ENCODE results near the gene EREG. TPM values are rescaled to one million over a fixed set of nuclear protein-coding genes. Genes with fewer than 3 reads are reported as not detected.
"Not testable (repeated sequence)": the region's sequence is repeated elsewhere in the genome, so short reads cannot be mapped to it uniquely, and the experiment has no call there.

EREG gene
- total RNA-seq, 1 donor from 2014 or later: not detected

DNA sequence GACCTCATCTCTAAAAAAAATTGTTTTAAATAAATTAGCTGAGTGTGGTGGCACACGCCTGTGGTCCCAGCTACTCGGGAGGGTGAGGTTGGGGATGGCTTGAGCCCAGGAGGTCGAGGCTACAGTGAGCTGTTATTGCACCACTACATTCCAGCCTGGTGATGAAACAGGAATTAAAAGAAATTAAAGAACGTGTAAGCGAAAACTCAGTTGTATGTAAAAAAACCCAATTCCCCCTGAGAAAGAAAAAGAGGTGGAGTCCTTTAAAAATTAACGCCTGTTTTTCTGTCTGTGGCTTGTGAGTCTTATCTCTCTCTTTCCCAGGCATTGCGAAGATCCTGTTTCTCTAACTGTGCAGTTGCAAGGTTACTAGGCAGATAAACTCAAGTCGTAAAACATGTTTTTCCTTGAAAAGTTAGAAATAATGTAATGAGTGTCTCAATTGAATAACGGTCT lies 34.6 kb upstream of the EREG start:
- no peak for DNase-seq
- no peaks in the 10 kb centered on the region for H3K9me3 Mint-ChIP-seq
- H3K36me3 Mint-ChIP-seq (ENCODE audit: low read depth): no peaks in the 10 kb centered on the region
- no peak overlapping the region for H3K27ac Mint-ChIP-seq
- no peak overlapping the region for H3K4me3 Mint-ChIP-seq
- peaks cover 12% of the 10 kb centered on the region for H3K27me3 Mint-ChIP-seq
- no peaks in the 10 kb centered on the region for H3K4me1 Mint-ChIP-seq
- intact Hi-C loops (cut with micrococcal nuclease): no loop called here

DNA sequence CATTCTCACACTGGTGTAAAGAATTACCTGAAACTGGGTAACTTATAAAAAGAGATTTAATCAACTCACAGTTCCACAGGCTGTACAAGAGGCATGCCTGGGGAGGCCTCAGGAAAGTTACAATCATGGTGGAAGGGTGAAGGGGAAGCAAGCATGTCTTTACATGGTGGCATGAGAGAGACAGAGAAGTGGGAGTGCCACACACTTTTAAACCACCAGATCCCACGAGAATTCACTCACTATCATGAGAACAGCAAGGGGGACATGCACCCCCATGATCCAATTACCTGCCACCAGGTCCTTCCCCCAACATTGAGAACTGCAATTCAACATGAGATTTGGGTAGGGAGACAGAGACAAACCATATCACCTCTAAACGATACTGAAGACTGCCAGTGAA lies 33.7 kb upstream of the EREG start:
- no peak for DNase-seq
- peaks cover 12% of the 10 kb centered on the region for H3K27me3 Mint-ChIP-seq
- H3K9me3 Mint-ChIP-seq: no peaks in the 10 kb centered on the region
- H3K4me3 Mint-ChIP-seq: no peak overlapping the region
- no peaks in the 10 kb centered on the region for H3K36me3 Mint-ChIP-seq (ENCODE audit: low read depth)
- no peaks in the 10 kb centered on the region for H3K4me1 Mint-ChIP-seq
- no peak overlapping the region for H3K27ac Mint-ChIP-seq
- intact Hi-C loops (cut with micrococcal nuclease): no loop called here

DNA sequence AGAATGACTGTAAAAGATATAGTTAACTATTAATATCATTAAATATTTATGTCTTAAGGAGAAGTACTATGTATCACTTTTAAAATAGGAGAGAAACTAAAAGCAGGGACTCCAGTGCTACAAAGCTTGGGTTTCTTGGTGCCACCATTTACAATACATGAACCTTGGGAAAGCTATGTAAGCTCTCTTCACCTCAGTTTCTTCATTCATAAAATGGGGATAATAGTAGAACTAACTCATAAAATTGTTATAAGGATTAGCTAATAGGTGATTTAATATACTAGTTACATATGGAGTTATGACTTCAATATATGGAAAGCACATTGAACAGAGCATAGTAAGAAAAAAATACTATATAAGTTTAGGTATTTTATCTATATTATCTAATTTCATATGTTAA lies 33.0 kb upstream of the EREG start:
- H3K9me3 Mint-ChIP-seq: no peaks in the 10 kb centered on the region
- H3K27ac Mint-ChIP-seq: no peak overlapping the region
- no peaks in the 10 kb centered on the region for H3K4me1 Mint-ChIP-seq
- no peak overlapping the region for H3K4me3 Mint-ChIP-seq
- intact Hi-C loops (cut with micrococcal nuclease): no loop called here
- peaks cover 12% of the 10 kb centered on the region for H3K27me3 Mint-ChIP-seq
- no peaks in the 10 kb centered on the region for H3K36me3 Mint-ChIP-seq (ENCODE audit: low read depth)
- DNase-seq: no peak

DNA sequence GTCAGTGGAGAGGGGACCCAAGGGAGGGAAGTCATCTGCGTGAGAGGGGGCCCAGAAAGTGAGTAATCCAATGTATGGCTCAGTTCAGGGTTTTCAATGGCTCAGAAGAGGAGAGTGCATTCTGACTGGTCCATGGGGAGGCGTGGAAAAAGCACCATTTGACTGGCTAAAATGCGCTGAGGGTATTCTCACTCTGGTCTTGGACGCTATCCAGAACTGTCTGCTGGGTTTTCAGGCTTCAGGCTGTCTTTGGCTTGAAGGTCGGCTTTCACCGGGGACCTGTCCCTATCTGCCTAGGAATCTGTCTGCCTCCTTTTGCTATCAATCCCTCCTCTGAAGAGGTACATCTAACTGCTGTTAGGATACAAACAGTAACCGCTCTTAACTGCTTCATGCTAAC lies 30.3 kb upstream of the EREG start:
- intact Hi-C loops (cut with micrococcal nuclease): no loop called here
- Mint-ChIP-seq H3K4me3 (no peak overlapping the region), H3K27ac (no peak overlapping the region), H3K9me3 (no peaks in the 10 kb centered on the region), H3K27me3 (peaks cover 6% of the 10 kb centered on the region), H3K4me1 (no peaks in the 10 kb centered on the region), H3K36me3 (ENCODE audit: low read depth) (no peaks in the 10 kb centered on the region)
- no peak for DNase-seq

DNA sequence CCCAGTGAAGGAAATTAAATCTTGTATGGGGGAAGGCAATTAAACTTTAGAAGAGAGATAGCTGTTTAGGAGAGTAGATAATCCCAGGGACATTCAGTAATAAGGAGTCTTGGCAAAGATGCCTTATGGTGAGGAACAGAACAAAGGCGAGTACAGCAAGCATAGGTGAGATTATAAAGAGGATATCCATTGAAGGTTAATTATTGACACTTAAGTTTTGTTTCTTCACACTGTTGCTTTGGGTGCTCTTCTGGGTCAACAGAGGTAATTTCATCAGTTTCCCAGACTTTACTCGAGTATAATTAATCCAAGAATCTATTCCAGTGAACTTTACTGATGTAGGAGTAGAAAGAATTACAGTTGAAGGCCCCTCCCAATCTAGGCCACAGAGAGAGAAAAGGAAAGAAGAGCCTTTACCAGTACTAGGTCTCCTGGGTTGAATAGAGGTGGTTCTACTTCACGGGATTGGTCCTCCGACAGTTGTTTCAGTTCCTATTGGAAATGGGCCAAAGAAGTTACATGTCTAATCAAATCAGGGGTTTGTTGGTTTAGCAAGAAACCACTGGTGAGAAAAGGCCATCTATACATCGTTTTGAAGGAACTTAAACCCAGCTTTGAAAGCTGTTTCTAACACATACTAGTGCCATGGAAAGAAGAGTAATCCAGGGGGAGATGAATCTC lies 29.5 kb upstream of the EREG start:
- Mint-ChIP-seq H3K4me1 (no peaks in the 10 kb centered on the region), H3K4me3 (no peak overlapping the region), H3K36me3 (ENCODE audit: low read depth) (no peaks in the 10 kb centered on the region), H3K9me3 (no peaks in the 10 kb centered on the region), H3K27me3 (peaks cover 4% of the 10 kb centered on the region), H3K27ac (no peak overlapping the region)
- intact Hi-C loops (cut with micrococcal nuclease): no loop called here
- no peak for DNase-seq

DNA sequence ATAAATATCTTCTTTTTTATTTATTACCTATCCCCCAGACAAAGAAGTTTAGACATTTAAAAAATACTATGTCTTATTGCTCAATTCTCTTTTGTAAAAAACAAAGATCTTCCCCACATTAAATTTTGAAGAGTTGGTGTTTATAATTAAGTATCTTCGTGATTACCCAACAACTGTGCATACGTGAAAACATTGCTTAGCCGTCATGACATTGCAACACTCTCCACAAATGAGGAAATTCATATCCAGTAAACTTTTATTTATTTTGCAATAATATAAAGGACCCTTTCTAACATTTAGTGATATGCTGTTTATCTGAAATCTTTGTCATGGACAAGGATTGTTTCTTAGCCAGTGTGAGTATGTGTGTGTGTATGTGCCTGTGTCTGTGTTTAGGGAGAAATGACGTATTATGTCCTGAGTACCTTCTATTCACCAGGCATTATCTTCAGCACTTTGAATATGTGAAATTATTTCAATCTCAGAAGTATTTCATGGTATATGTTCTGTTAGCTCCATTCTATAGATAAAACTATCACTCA lies 26.1 kb upstream of the EREG start:
- no peaks in the 10 kb centered on the region for H3K4me1 Mint-ChIP-seq
- intact Hi-C loops (cut with micrococcal nuclease): no loop called here
- H3K36me3 Mint-ChIP-seq (ENCODE audit: low read depth): no peaks in the 10 kb centered on the region
- H3K27me3 Mint-ChIP-seq: peaks cover 4% of the 10 kb centered on the region
- H3K9me3 Mint-ChIP-seq: peaks cover 6% of the 10 kb centered on the region
- H3K4me3 Mint-ChIP-seq: no peak overlapping the region
- H3K27ac Mint-ChIP-seq: no peak overlapping the region
- DNase-seq: no peak

DNA sequence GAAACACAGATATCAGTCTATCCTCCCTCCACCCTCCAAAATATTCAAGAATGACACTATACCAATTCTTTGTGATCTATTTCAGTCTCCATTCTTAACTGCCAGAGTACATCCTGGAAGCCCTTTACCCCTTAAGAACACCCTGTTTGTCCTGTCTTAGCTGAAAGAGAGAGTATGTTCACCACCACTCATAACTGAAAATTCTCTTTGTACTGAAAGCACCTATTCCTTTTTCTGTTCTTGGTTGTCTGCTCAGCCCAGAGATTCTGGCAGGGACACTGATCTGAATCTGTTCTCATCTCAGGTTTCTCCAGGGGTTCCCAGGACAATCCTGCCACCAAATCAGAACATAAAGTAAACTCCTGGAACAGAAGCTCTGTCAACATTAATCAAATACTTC lies 25.4 kb upstream of the EREG start:
- H3K4me1 Mint-ChIP-seq: no peaks in the 10 kb centered on the region
- H3K36me3 Mint-ChIP-seq (ENCODE audit: low read depth): no peaks in the 10 kb centered on the region
- DNase-seq: no peak
- intact Hi-C loops (cut with micrococcal nuclease): no loop called here
- H3K27me3 Mint-ChIP-seq: peaks cover 4% of the 10 kb centered on the region
- no peak overlapping the region for H3K27ac Mint-ChIP-seq
- H3K9me3 Mint-ChIP-seq: peaks cover 6% of the 10 kb centered on the region
- no peak overlapping the region for H3K4me3 Mint-ChIP-seq

DNA sequence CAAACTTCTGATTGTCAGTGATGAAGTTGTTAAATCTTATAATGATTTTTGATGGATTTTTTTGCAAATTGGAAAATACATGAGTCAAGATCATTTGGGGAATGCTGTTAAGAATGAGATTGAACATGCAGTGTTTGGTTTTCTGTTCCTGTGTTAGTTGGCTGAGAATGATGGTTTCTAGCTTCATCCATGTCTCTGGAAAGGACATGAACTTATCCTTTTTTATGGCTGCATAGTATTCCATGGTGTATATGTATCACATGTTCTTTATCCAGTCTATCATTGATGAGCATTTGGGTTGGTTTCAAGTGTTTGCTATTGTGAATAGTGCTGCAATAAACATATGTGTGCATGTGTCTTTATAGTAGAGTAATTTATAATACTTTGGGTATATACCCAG lies 24.5 kb upstream of the EREG start:
- H3K4me1 Mint-ChIP-seq; intact Hi-C loops (cut with micrococcal nuclease); H3K27me3 Mint-ChIP-seq; H3K36me3 Mint-ChIP-seq (ENCODE audit: low read depth); H3K27ac Mint-ChIP-seq; DNase-seq; H3K4me3 Mint-ChIP-seq: not testable (repeated sequence)
- H3K9me3 Mint-ChIP-seq: peaks cover 11% of the 10 kb centered on the region

DNA sequence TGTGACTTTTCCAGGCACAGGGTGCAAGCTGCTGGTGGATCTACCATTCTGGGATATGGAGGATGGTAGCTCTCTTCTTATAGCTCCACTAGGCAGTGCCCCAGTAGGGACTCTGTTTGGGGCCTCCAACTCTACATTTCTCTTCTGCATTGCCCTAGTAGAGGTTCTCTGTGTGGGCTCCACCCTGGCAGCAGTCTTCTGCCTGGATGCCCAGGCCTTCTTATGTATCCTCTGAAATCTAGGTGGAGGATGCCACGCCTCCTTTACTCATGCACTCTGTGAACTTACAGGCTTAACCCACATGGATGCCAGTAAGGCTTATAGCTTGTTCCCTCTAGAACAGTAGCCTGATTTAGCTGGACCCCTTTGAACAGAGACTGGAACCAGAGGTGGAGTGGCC lies 20.9 kb upstream of the EREG start:
- no peak for DNase-seq
- H3K4me3 Mint-ChIP-seq: no peak overlapping the region
- no peak overlapping the region for H3K27ac Mint-ChIP-seq
- intact Hi-C loops (cut with micrococcal nuclease): no loop called here
- H3K9me3 Mint-ChIP-seq: peaks cover 11% of the 10 kb centered on the region
- no peaks in the 10 kb centered on the region for H3K4me1 Mint-ChIP-seq
- H3K27me3 Mint-ChIP-seq: peaks cover 6% of the 10 kb centered on the region
- H3K36me3 Mint-ChIP-seq (ENCODE audit: low read depth): no peaks in the 10 kb centered on the region

DNA sequence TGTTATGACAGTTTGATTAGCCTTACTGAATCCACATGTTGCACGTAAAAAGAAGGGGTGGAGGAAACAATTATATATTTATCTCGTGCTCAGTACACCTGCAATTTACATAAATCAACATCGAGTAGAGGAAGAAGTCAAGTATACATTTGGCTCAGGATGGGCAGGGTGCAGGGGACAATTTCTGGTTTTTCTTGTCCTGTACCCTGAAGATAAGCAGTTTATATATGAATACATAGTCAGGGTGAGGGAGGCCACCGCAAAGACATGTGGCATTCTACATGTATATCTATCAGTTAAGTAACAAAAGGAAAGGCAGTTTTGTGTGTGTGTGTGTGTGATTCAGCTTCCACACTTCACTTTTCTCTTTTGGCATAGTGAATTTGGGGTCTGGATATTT lies 11.1 kb upstream of the EREG start:
- Mint-ChIP-seq H3K9me3 (no peaks in the 10 kb centered on the region), H3K4me3 (no peak overlapping the region), H3K36me3 (ENCODE audit: low read depth) (no peaks in the 10 kb centered on the region), H3K4me1 (no peaks in the 10 kb centered on the region), H3K27me3 (peaks cover 7% of the 10 kb centered on the region), H3K27ac (no peak overlapping the region)
- intact Hi-C loops (cut with micrococcal nuclease): no loop called here
- no peak for DNase-seq

DNA sequence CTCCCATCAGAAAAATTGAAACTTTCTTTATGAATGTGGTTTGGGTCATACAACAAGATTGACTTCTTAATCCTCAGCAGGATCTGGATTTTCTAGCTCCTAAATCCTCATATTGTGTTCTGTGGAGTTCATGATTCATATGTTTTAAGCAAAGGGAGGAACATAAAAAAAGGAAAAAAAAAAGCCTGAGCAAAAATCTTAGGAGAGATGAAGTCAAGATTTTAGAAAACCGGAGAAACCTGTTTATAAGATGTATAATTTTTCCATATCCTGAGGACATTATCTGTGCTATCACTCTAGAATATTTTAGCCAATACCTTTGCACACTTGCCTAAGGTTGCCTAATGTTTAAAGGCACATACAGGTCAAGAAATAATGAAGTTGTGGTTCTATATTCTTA lies 7.0 kb upstream of the EREG start:
- intact Hi-C loops (cut with micrococcal nuclease): no loop called here

DNA sequence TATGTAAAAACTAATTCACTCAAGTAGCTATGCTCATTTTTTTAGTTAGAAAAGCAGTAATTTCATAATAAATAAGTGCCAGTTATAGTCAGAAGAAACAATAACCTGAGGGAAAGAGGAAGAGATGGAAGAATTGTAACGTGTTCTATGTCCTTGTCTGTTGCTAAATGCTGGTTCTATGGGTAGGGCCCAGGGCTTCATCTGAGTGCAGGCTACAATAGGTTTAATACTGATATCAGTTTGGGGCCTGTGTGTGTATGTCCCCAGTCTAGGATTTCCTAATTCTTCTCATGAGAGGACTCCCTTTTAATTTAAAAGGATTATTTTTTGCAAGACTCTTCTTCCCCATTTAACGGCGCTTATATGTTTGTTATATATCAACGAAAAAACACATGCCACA lies 3.3 kb upstream of the EREG start:
- Mint-ChIP-seq H3K4me1 (peaks cover 15% of the 10 kb centered on the region), H3K27me3 (peaks cover 34% of the 10 kb centered on the region), H3K4me3 (no peak overlapping the region), H3K9me3 (no peaks in the 10 kb centered on the region), H3K36me3 (ENCODE audit: low read depth) (no peaks in the 10 kb centered on the region), H3K27ac (no peak overlapping the region)
- DNase-seq: no peak
- intact Hi-C loops (cut with micrococcal nuclease): no loop called here

More for the DNA sequence above, 7.0 kb upstream of the EREG start:
- Mint-ChIP-seq H3K4me3 (no peak overlapping the region), H3K9me3 (no peaks in the 10 kb centered on the region), H3K27me3 (peaks cover 13% of the 10 kb centered on the region), H3K36me3 (ENCODE audit: low read depth) (no peaks in the 10 kb centered on the region), H3K27ac (no peak overlapping the region), H3K4me1 (no peaks in the 10 kb centered on the region)
- no peak for DNase-seq

DNA sequence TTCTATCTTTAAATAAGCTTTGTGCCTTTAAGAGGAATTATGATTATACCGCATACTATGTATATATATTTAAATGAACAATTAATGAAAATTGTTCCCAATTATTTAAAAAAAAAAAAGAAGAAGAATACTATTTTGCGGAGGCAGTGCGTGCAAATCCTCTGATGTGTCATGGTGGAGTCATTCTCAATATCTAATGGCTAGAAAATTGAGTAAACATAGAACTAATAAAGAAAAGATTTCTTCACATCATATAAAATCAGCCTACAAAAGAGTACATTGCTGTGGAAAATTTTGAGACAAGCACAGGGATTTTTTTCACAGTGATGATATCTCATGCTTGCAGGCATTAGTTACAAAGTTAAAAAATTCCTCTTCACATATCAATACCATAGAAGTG lies 2.6 kb upstream of the EREG start:
- no peak for DNase-seq
- peaks cover 15% of the 10 kb centered on the region for H3K4me1 Mint-ChIP-seq
- H3K36me3 Mint-ChIP-seq (ENCODE audit: low read depth): no peaks in the 10 kb centered on the region
- intact Hi-C loops (cut with micrococcal nuclease): no loop called here
- H3K4me3 Mint-ChIP-seq: no peak overlapping the region
- peaks cover 39% of the 10 kb centered on the region for H3K27me3 Mint-ChIP-seq
- no peaks in the 10 kb centered on the region for H3K9me3 Mint-ChIP-seq
- H3K27ac Mint-ChIP-seq: no peak overlapping the region

DNA sequence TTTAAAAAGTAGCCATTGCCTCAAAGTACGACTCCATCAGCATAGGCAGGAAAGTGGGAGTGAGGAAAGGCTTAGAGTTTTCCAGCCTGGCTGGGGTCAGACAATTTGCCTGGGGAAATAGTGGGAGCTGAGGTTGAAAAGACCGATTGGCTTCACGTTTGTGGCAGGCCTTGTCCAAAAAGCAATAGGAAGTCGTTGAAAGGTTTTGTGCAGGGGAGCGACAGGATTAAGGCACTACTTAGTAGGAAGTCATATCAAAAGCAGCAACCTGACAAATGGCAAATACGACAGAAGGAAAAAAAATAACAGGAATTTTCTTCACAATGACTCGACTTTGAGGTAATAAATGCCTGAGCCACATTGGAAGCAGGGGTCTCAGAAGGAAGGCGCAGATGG lies 691 bp upstream of the EREG start:
- H3K4me1 Mint-ChIP-seq: peaks cover 15% of the 10 kb centered on the region
- H3K36me3 Mint-ChIP-seq (ENCODE audit: low read depth): no peaks in the 10 kb centered on the region
- no peaks in the 10 kb centered on the region for H3K9me3 Mint-ChIP-seq
- no peak for DNase-seq
- H3K27me3 Mint-ChIP-seq: peaks cover 39% of the 10 kb centered on the region
- intact Hi-C loops (cut with micrococcal nuclease): no loop called here
- H3K4me3 Mint-ChIP-seq: peak overlapping the region; percentile 78
- no peak overlapping the region for H3K27ac Mint-ChIP-seq

DNA sequence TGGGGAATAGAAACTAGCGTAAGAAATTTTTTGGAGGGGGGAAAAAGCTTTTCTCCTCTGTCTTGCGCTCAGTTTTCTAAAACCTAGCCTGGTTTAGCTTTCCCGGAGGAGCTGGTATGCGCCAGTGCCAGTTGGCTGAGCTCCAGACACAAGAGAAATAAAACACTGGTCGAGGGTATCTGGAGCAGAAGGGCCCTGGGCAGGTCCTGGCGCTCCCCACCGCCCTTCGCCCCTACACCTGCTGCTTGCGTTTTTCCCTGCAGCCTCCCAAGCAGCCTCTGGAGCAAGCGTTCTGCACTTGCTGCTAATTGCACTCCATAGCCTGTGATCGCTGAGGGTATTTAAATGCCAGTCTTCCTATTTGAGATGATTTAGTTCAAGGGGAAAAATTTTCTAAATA lies 816 bp downstream of the EREG start:
- Mint-ChIP-seq H3K27ac (no peak overlapping the region), H3K27me3 (peaks cover 39% of the 10 kb centered on the region), H3K36me3 (ENCODE audit: low read depth) (no peaks in the 10 kb centered on the region), H3K4me3 (no peak overlapping the region), H3K9me3 (no peaks in the 10 kb centered on the region), H3K4me1 (peaks cover 15% of the 10 kb centered on the region)
- intact Hi-C loops (cut with micrococcal nuclease): no loop called here
- DNase-seq: no peak

Data from activated CD4-positive, alpha-beta T cell treated with anti-CD3 and anti-CD28 coated beads, Interleukin-2, amount 10 ng/mL, durations not matched to agents 24 days and 14 days (primary cell).